Esophagus muscularis mucosa (tissue), 4 donors: Measurements from ENCODE around the gene SCAP.

Experiments used
- EP300 ChIP-seq: sonication (generic); formaldehyde crosslinking; IDR thresholded peaks from one replicate; pipeline ENCODE4 v1.6.1; 2017; ENCODE audit warnings: antibody characterized with exemption
- POLR2A ChIP-seq: fragments of 450-650 bp; IDR thresholded peaks from one replicate; pipeline ENCODE4 v1.6.1; 2017; ENCODE audit warnings: antibody characterized with exemption, moderate library complexity, mild to moderate bottlenecking, low read depth
- POLR2AphosphoS5 ChIP-seq, 2 donors: sonication (generic); formaldehyde crosslinking; IDR thresholded peaks; one replicate each; pipeline ENCODE4 v1.6.1; 2017; ENCODE audit warnings: antibody characterized with exemption in 2 of 2
- TF ChIP-seq, protein P1 (sequence below), 3 experiments: fragments of 200-600 bp in 2 of 3; fragments of 450-650 bp in 1 of 3; sonication (generic) in 2 of 3; IDR thresholded peaks; one replicate each; pipeline ENCODE4 v1.5.1; 2017 to 2019; ENCODE audit warnings: antibody characterized with exemption in 3 of 3, mild to moderate bottlenecking in 2 of 3, moderate library complexity in 1 of 3

- TF ChIP-seq, protein P1, sequence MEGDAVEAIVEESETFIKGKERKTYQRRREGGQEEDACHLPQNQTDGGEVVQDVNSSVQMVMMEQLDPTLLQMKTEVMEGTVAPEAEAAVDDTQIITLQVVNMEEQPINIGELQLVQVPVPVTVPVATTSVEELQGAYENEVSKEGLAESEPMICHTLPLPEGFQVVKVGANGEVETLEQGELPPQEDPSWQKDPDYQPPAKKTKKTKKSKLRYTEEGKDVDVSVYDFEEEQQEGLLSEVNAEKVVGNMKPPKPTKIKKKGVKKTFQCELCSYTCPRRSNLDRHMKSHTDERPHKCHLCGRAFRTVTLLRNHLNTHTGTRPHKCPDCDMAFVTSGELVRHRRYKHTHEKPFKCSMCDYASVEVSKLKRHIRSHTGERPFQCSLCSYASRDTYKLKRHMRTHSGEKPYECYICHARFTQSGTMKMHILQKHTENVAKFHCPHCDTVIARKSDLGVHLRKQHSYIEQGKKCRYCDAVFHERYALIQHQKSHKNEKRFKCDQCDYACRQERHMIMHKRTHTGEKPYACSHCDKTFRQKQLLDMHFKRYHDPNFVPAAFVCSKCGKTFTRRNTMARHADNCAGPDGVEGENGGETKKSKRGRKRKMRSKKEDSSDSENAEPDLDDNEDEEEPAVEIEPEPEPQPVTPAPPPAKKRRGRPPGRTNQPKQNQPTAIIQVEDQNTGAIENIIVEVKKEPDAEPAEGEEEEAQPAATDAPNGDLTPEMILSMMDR (IDR thresholded peaks at IDR 0.05), result no peak
- TF ChIP-seq POLR2A (no peak), POLR2AphosphoS5 (IDR thresholded peaks at IDR 0.05) (no peak), EP300 (no peak)
Observed at GRCh38 chr3:47365213-47366153, 110.3 kb downstream of the SCAP start.
